IPS DF 4.7 (cell line): ENCODE results near the gene NXPE4.
"Not testable (repeated sequence)": the region's sequence is repeated elsewhere in the genome, so short reads cannot be mapped to it uniquely, and the experiment has no call there.

Experiments used
- DNase-seq: peaks from one replicate; pipeline ENCODE4 v3.0.0-alpha.2; 2013; ENCODE audit warnings: low spot score; ENCODE audit errors: extremely low read depth

Gene NXPE4

GRCh38 chr11:114610984-114611944 is 15.7 kb upstream of the NXPE4 start:
- no peak for DNase-seq

GRCh38 chr11:114610550-114610949 is 15.0 kb upstream of the NXPE4 start:
- no peak for DNase-seq

GRCh38 chr11:114609429-114609828 is 13.8 kb upstream of the NXPE4 start:
- no peak for DNase-seq

- DNase-seq: not testable (repeated sequence)
Measured at GRCh38 chr11:114608605-114609004, 13.0 kb upstream of the NXPE4 start.

GRCh38 chr11:114607753-114608459 is 12.3 kb upstream of the NXPE4 start:
- no peak for DNase-seq

GRCh38 chr11:114606802-114607075 is 11.2 kb upstream of the NXPE4 start:
- not testable (repeated sequence) for DNase-seq

- DNase-seq: no peak
Measured at GRCh38 chr11:114606003-114606801, 10.6 kb upstream of the NXPE4 start.

- DNase-seq: no peak
Measured at GRCh38 chr11:114605370-114605769, 9.8 kb upstream of the NXPE4 start.

- DNase-seq: no peak
Measured at GRCh38 chr11:114604886-114605285, 9.3 kb upstream of the NXPE4 start.

GRCh38 chr11:114604179-114604813 is 8.7 kb upstream of the NXPE4 start:
- DNase-seq: no peak

GRCh38 chr11:114603151-114603550 is 7.6 kb upstream of the NXPE4 start:
- DNase-seq: not testable (repeated sequence)

GRCh38 chr11:114598461-114598860 is 2.9 kb upstream of the NXPE4 start:
- no peak for DNase-seq

GRCh38 chr11:114596175-114596919 is 761 bp upstream of the NXPE4 start:
- DNase-seq: no peak

GRCh38 chr11:114594703-114595102 is 883 bp downstream of the NXPE4 start:
- no peak for DNase-seq

GRCh38 chr11:114587398-114587953 is 8.1 kb downstream of the NXPE4 start:
- DNase-seq: no peak

- DNase-seq: no peak
Measured at GRCh38 chr11:114586797-114587196, 8.8 kb downstream of the NXPE4 start.

- DNase-seq: no peak
Measured at GRCh38 chr11:114571712-114572111, 23.9 kb downstream of the NXPE4 start.

- DNase-seq: no peak
Measured at GRCh38 chr11:114569801-114570200, 25.8 kb downstream of the NXPE4 start.

- no peak for DNase-seq
Measured at GRCh38 chr11:114566276-114566675, 29.3 kb downstream of the NXPE4 start.

- DNase-seq: no peak
Measured at GRCh38 chr11:114564831-114565230, 30.8 kb downstream of the NXPE4 start.
